Measurements from ENCODE around the gene CCSER2.

Gene CCSER2

GRCh38 chr10:84416245-84416555, 87.8 kb downstream of the CCSER2 start:
- TF ChIP-seq, protein P1, sequence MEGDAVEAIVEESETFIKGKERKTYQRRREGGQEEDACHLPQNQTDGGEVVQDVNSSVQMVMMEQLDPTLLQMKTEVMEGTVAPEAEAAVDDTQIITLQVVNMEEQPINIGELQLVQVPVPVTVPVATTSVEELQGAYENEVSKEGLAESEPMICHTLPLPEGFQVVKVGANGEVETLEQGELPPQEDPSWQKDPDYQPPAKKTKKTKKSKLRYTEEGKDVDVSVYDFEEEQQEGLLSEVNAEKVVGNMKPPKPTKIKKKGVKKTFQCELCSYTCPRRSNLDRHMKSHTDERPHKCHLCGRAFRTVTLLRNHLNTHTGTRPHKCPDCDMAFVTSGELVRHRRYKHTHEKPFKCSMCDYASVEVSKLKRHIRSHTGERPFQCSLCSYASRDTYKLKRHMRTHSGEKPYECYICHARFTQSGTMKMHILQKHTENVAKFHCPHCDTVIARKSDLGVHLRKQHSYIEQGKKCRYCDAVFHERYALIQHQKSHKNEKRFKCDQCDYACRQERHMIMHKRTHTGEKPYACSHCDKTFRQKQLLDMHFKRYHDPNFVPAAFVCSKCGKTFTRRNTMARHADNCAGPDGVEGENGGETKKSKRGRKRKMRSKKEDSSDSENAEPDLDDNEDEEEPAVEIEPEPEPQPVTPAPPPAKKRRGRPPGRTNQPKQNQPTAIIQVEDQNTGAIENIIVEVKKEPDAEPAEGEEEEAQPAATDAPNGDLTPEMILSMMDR (IDR thresholded peaks at IDR 0.05; ENCODE audit: low read depth, low read length), result no peak
- Histone ChIP-seq H3K4me3 (ENCODE audit: low read depth, low read length) (no peak overlapping the region), H3K27me3 (no peaks in the 10 kb centered on the region), H3K4me1 (no peaks in the 10 kb centered on the region), H3K9me3 (no peaks in the 10 kb centered on the region; the same call in 1 of the 2 replicates), H3K36me3 (no peaks in the 10 kb centered on the region)
- no peak for DNase-seq

DNA sequence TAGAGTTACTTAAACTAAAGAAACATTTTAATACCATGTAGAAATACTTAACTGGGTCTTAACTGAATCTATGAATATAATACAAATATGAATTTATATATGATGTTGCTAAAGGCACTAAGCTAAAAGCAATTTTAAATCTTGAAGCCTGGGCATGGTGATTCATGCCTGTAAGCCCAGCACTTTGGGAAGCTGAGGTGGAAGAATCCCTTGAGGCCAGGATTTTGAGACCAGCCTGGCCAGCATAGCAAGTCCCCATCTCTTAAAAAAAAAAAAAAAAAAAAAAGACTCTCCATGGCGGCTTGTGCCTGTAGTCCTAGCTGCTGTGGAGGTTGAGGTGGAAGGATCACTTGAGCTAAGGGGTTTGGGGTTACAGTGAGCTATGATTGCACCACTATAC, 95.3 kb downstream of the CCSER2 start:
- TF ChIP-seq, protein P1 (IDR thresholded peaks at IDR 0.05; ENCODE audit: low read depth, low read length), result no peak
- H3K4me3 ChIP-seq (ENCODE audit: low read depth, low read length), result no peak overlapping the region
- H3K36me3 ChIP-seq, result no peaks in the 10 kb centered on the region
- H3K4me1 ChIP-seq, result no peaks in the 10 kb centered on the region
- H3K27me3 ChIP-seq, result no peaks in the 10 kb centered on the region
- no peak for DNase-seq
- H3K9me3 ChIP-seq, result no peaks in the 10 kb centered on the region

- no peak overlapping the region for H3K4me3 ChIP-seq (ENCODE audit: low read depth, low read length)
- H3K4me1 ChIP-seq, result no peaks in the 10 kb centered on the region
Observed at GRCh38 chr10:84424731-84425167, 96.4 kb downstream of the CCSER2 start.

DNA sequence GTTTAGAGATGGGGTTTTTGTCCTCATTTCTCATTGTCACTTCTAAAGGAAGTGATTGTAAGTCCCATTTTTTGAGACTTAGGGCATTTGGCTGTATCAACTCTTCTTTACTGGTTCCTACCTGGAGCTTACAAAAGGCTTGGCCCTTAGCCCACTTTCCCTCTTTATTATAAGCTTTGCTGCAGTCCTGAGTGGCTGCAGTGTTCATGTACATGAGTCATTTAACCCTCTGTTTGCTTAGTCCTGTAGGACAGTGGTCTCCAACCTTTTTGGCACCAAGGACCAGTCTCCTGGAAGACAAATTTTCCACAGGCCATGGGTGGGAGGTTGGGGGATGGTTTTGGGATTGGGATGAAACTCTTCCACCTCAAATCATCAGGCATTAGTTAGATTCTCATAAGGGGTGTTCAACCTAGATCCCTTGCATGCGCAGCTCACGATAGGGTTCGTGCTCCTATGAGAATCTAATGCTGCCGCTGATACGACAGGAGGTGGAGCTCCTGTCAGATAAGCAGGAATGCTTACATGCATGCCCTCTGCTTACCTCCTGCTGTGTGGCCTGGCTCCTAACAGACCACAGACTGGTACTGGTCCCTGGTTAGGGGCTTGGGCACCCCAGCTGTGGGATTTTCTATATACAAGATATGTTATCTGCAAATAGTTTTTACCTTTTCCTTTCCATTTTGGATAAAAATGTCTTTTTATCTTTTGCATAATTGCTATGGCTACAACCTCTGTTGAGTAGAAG, 99.7 kb downstream of the CCSER2 start:
- no peak for DNase-seq
- Histone ChIP-seq H3K4me3 (ENCODE audit: low read depth, low read length) (no peak overlapping the region), H3K4me1 (no peaks in the 10 kb centered on the region), H3K27me3 (no peaks in the 10 kb centered on the region), H3K36me3 (no peaks in the 10 kb centered on the region), H3K9me3 (no peaks in the 10 kb centered on the region)
- TF ChIP-seq, protein P1 (IDR thresholded peaks at IDR 0.05; ENCODE audit: low read depth, low read length), result no peak

More at GRCh38 chr10:84424731-84425167, 96.4 kb downstream of the CCSER2 start:
- Histone ChIP-seq H3K9me3 (no peaks in the 10 kb centered on the region), H3K27me3 (no peaks in the 10 kb centered on the region), H3K36me3 (no peaks in the 10 kb centered on the region)
- no peak for DNase-seq
- TF ChIP-seq, protein P1 (IDR thresholded peaks at IDR 0.05; ENCODE audit: low read depth, low read length), result no peak

GRCh38 chr10:84428711-84429110, 100.3 kb downstream of the CCSER2 start:
- Histone ChIP-seq H3K4me1 (no peaks in the 10 kb centered on the region), H3K4me3 (ENCODE audit: low read depth, low read length) (no peak overlapping the region), H3K27me3 (no peaks in the 10 kb centered on the region), H3K9me3 (no peaks in the 10 kb centered on the region), H3K36me3 (no peaks in the 10 kb centered on the region)
- no peak for DNase-seq
- TF ChIP-seq, protein P1 (IDR thresholded peaks at IDR 0.05; ENCODE audit: low read depth, low read length), result no peak

GRCh38 chr10:84429926-84430520, 101.6 kb downstream of the CCSER2 start:
- Histone ChIP-seq H3K27me3 (no peaks in the 10 kb centered on the region), H3K9me3 (no peaks in the 10 kb centered on the region), H3K36me3 (no peaks in the 10 kb centered on the region), H3K4me1 (no peaks in the 10 kb centered on the region), H3K4me3 (ENCODE audit: low read depth, low read length) (no peak overlapping the region)
- DNase-seq, result peak; percentile 76
- TF ChIP-seq, protein P1 (IDR thresholded peaks at IDR 0.05; ENCODE audit: low read depth, low read length), result peak; percentile 92

All from BE2C (cell line).